HCT116 (cell line): ENCODE data around the gene MAP1LC3C.

Experiments used
- CBX3 ChIP-seq: IDR thresholded peaks from 2 replicates; pipeline ENCODE4 v1.6.1; 2012; ENCODE audit warnings: low read depth
- CTCF ChIP-seq, 3 experiments: fragments of 200-600 bp in 1 of 3; sonication (generic) in 1 of 3; IDR thresholded peaks in 2 of 3; conservative IDR thresholded peaks in 1 of 3; 2 replicates each; pipeline ENCODE4 v1.5.1; 2012 to 2017; ENCODE audit warnings: low read depth in 2 of 3, low read length in 2 of 3, antibody characterized with exemption in 1 of 3, borderline replicate concordance in 1 of 3, control low read depth in 1 of 3, mild to moderate bottlenecking in 1 of 3, mixed read lengths in 1 of 3, mixed run types in 1 of 3, moderate library complexity in 1 of 3; ENCODE audit not compliant: insufficient read depth in 1 of 3
- EGR1 ChIP-seq: IDR thresholded peaks from 2 replicates; pipeline ENCODE4 v1.6.1; 2012; ENCODE audit warnings: low read depth
- ELF1 ChIP-seq: IDR thresholded peaks from 2 replicates; pipeline ENCODE4 v1.6.1; 2012; ENCODE audit warnings: low read depth, borderline replicate concordance
- EZH2 ChIP-seq: fragments of 200-600 bp; sonication (generic); IDR thresholded peaks from 2 replicates; pipeline ENCODE4 v1.6.1; 2017; ENCODE audit warnings: antibody characterized with exemption, mixed run types
- FOSL1 ChIP-seq: IDR thresholded peaks from 2 replicates; pipeline ENCODE4 v1.6.1; 2012; ENCODE audit warnings: low read depth
- MAX ChIP-seq: IDR thresholded peaks from 2 replicates; pipeline ENCODE4 v1.6.1; 2012
- POLR2A ChIP-seq: IDR thresholded peaks from 2 replicates; pipeline ENCODE4 v1.7.0; 2011; ENCODE audit warnings: borderline replicate concordance; ENCODE audit not compliant: insufficient read depth, insufficient read length; ENCODE audit errors: extremely low read depth
- POLR2AphosphoS5 ChIP-seq: IDR thresholded peaks from 2 replicates; pipeline ENCODE4 v1.6.1; 2011; ENCODE audit warnings: mild to moderate bottlenecking, low read depth, low read length, moderate library complexity
- RAD21 ChIP-seq: IDR thresholded peaks from 2 replicates; pipeline ENCODE4 v1.6.1; 2012; ENCODE audit warnings: low read depth, mild to moderate bottlenecking
- REST ChIP-seq: IDR thresholded peaks from 2 replicates; pipeline ENCODE4 v1.6.1; 2012; ENCODE audit warnings: low read depth
- SP1 ChIP-seq: IDR thresholded peaks from 2 replicates; pipeline ENCODE4 v1.6.1; 2012; ENCODE audit warnings: low read depth
- YY1 ChIP-seq: IDR thresholded peaks from 2 replicates; pipeline ENCODE4 v1.6.1; 2011; ENCODE audit warnings: low read length, low read depth, moderate library complexity, mild to moderate bottlenecking; ENCODE audit not compliant: insufficient replicate concordance; ENCODE audit errors: extremely low read depth
- ZNF274 ChIP-seq: fragments of 200-500 bp; sonication (Bioruptor generic); IDR thresholded peaks from 2 replicates; pipeline ENCODE4 v1.6.1; 2014; ENCODE audit warnings: mild to moderate bottlenecking, low read depth, low read length, inconsistent platforms

- no peak for TF ChIP-seq CTCF (IDR thresholded peaks at IDR 0.05 in 2 of 3, conservative IDR thresholded peaks at IDR 0.05 in 1 of 3; ENCODE audit: borderline replicate concordance in 1 of 3, insufficient read depth in 1 of 3, low read depth in 2 of 3, low read length in 2 of 3)
- no peak for TF ChIP-seq REST
- no peak for TF ChIP-seq SP1
- TF ChIP-seq CBX3, result no peak
- TF ChIP-seq POLR2A, result no peak
- TF ChIP-seq YY1, result no peak
- no peak for TF ChIP-seq EGR1
- no peak for TF ChIP-seq EZH2
- TF ChIP-seq ELF1, result no peak
- no peak for TF ChIP-seq POLR2AphosphoS5
- TF ChIP-seq ZNF274, result no peak
- no peak for TF ChIP-seq MAX
- no peak for TF ChIP-seq FOSL1
- no peak for TF ChIP-seq RAD21
These were observed 6.2 kb downstream of the MAP1LC3C start for GRCh38 chr1:241992734-241993133.
